GM18951 (cell line): ENCODE results near the gene UST.
"Not testable (repeated sequence)": the region's sequence is repeated elsewhere in the genome, so short reads cannot be mapped to it uniquely, and the experiment has no call there.

ENCODE experiments used
- POLR2A ChIP-seq: IDR thresholded peaks from 4 replicates; pipeline ENCODE4 v1.6.1; 2011; ENCODE audit warnings: mild to moderate bottlenecking; ENCODE audit not compliant: insufficient read length, insufficient read depth; ENCODE audit errors: extremely low read depth
- in situ Hi-C: fragments of 300-500 bp; cut with MboI; formaldehyde crosslinking; loops from one replicate; pipeline ENCODE4 v1.12.0; 2022; ENCODE audit warnings: low sequenced_read_pairs, mixed read lengths, inconsistent platforms; ENCODE audit not compliant: unreplicated experiment

The UST gene

GRCh38 chr6:148765898-148766808 lies 19.3 kb downstream of the UST start:
- no peak for TF ChIP-seq POLR2A
- in situ Hi-C loops: no loop called here

DNA sequence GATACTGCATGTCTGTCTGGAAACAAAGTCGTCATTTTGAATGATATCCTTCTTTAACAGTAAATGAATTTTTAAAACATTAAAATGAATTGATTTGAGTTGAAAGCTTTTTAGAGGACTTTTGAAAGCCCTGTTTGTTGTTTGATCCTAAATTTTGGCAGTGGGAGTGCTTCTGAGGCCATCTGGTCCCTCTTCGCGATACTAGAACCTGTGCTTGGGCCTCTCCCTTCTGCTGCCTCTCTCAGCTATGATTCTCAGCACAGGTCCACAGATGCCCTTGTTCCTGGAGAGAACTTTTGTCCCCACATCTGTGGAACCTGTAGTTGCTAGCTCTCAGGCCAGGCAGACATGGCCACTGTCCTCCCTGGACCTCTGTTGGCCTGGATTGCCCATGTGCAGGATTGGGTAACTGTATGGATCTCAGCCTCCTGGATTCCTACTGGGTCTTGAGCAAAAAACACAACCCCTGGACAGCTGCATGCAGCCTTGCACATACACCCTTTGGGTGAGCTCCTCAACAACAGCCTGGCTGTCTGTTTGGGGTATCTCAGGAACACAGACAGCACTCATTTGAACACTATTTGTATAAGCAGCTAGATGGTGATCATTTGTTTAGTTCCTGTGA lies 21.9 kb downstream of the UST start:
- TF ChIP-seq POLR2A: no peak
- in situ Hi-C loops: no loop called here

DNA sequence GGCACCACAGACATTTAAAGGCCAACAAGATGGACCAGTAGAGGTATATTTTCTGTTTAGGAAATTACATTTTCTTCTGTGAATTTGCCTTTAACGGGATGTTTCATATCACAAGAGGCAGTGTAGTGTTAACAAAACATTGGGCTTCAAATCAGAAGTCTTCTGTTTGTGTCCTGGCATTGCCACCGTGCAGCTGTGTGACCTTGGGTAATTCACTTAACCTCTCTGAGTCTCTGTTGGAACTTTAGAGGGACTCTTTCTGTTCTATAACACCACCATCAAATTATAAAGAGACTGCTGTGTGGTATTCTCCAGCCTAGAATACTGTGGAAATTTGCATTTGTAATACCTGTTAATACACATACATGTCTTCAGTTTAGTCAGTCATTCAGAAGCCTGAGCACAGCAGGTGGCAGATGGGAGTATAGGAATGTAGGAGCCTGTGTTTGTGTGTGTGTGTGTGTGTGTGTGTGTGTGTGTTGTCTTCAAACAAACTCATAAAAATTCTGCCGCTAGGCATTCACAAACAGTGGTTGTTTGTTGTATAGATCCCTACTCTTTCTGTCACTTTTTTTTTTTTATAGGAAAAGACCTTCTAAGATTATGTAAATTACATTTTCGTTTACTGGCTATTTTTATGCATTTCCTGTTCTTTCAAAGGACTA lies 22.6 kb downstream of the UST start:
- in situ Hi-C loops: no loop called here
- TF ChIP-seq POLR2A: no peak

GRCh38 chr6:148770408-148771211 lies 23.8 kb downstream of the UST start:
- in situ Hi-C loops: no loop called here
- no peak for TF ChIP-seq POLR2A

- in situ Hi-C loops: no loop called here
- no peak for TF ChIP-seq POLR2A
Measured at GRCh38 chr6:148771212-148771601, 24.4 kb downstream of the UST start.

- in situ Hi-C loops: no loop called here
- no peak for TF ChIP-seq POLR2A
Measured at GRCh38 chr6:148771896-148772554, 25.2 kb downstream of the UST start.

GRCh38 chr6:148775161-148775560 lies 28.3 kb downstream of the UST start:
- TF ChIP-seq POLR2A: no peak
- in situ Hi-C loops: no loop called here

GRCh38 chr6:148776321-148777308 lies 29.8 kb downstream of the UST start:
- no peak for TF ChIP-seq POLR2A
- in situ Hi-C loops: no loop called here

DNA sequence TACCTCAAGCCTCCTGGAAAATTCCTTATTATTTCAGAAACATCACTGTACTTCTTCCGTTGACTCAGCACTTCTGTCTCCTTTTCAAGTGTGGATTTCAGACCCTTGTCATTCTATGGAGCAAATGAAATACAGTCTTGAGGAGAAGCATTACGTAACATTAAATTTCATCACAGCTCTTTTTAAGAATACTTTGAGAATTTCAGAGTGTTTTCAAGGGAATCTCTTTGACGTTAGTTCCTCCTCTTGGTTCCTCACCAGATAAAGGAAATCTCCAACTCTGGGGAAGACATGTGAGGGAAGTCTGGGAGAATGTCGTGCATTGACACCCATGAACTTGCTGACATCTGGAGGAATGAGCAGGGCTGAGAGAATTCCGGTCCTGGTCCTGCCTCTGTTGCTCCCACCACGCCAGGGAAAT lies 32.3 kb downstream of the UST start:
- in situ Hi-C loops: no loop called here
- TF ChIP-seq POLR2A: no peak

GRCh38 chr6:148780423-148780822 lies 33.6 kb downstream of the UST start:
- in situ Hi-C loops: not testable (repeated sequence)

DNA sequence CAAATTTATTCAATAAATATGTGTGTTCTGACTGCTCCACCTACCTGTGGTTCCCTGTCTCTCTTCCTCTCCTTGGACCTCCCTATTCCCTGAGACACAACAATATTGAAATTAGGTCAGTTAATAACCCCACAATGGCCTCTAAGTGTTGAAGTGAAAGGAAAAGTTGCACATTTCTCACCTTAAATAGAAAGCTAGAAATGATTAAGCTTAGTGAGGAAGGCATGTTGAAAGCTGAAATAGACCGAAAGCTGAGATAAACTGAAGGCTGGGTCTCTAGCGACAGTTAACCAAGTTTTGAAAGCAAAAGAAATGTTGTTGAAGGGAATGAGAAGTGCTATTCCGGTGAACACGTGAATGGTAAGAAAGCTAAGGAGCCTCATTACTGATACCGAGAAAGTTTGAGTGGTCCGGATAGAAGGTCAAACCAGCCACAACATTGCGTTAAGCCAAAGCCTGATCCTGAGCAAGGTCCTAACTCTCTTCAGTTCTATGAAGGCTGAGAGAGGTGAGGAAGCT lies 34.1 kb downstream of the UST start:
- in situ Hi-C loops: no loop called here
- no peak for TF ChIP-seq POLR2A

DNA sequence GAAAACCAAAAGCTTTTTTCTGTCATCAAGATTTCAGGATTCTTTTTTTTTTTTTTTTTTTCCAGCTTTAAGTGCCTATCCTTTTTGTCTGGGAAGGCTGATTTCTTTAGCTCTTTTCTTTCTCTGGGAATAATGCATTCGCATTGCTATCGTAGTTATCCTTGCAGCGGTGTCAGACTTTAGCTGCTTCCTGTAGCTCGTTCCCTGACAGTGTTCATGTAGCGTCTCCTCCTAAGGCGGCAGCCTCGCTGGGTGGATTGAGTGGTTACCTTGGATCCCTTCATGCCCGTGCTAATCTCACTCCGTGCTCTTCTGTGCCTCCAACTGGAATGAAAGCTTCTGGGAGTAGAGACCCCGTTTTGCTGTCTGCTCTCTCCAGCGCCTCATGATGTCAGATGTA lies 43.1 kb downstream of the UST start:
- in situ Hi-C loops: no loop called here
- TF ChIP-seq POLR2A: no peak
